H1 (cell line): Measurements from ENCODE around the gene KRT6C.
"Not testable (repeated sequence)": the region's sequence is repeated elsewhere in the genome, so short reads cannot be mapped to it uniquely, and the experiment has no call there.

Experiments used
- BRCA1 ChIP-seq: IDR thresholded peaks from 2 replicates; pipeline ENCODE4 v1.6.1; 2012; ENCODE audit warnings: low read depth, low read length, improper control_type of control experiment
- CBX5 ChIP-seq: fragments of 300-800, 300-1000 bp; sonication (generic); IDR thresholded peaks from 2 replicates; pipeline ENCODE4 v1.7.1; 2016; ENCODE audit warnings: antibody characterized with exemption, low read length, low read depth
- CREB1 ChIP-seq: IDR thresholded peaks from 2 replicates; pipeline ENCODE4 v1.6.1; 2012; ENCODE audit warnings: inconsistent platforms
- CTCF ChIP-seq, 3 experiments: IDR thresholded peaks; 1 replicate in 2 of 3; 2 replicates in 1 of 3; pipeline versions ENCODE4 v1.5.1 to v1.6.1; 2011; ENCODE audit warnings: low read length in 3 of 3, mild to moderate bottlenecking in 3 of 3, inconsistent platforms in 2 of 3, low read depth in 1 of 3, moderate library complexity in 1 of 3; ENCODE audit not compliant: insufficient read depth in 1 of 3; ENCODE audit errors: control extremely low read depth in 1 of 3
- EP300 ChIP-seq, 2 experiments: IDR thresholded peaks; 1 replicate in 1 of 2; 2 replicates in 1 of 2; pipeline ENCODE4 v1.6.1; 2011 to 2012; ENCODE audit warnings: low read depth in 2 of 2, low read length in 2 of 2, mild to moderate bottlenecking in 2 of 2, borderline replicate concordance in 1 of 2, inconsistent platforms in 1 of 2, moderate library complexity in 1 of 2
- EZH2 ChIP-seq: fragments of 200-600 bp; sonication (generic); IDR thresholded peaks from 2 replicates; pipeline ENCODE4 v1.7.1; 2012; ENCODE audit warnings: low read depth, mild to moderate bottlenecking, moderate library complexity, low read length, inconsistent platforms; ENCODE audit not compliant: severe bottlenecking
- JUND ChIP-seq: IDR thresholded peaks from 2 replicates; pipeline ENCODE4 v1.6.1; 2011; ENCODE audit warnings: mild to moderate bottlenecking, improper control_type of control experiment, low read length
- POLR2A ChIP-seq, 2 experiments: IDR thresholded peaks; 1 replicate in 1 of 2; 2 replicates in 1 of 2; pipeline ENCODE4 v1.6.1; 2011; ENCODE audit warnings: low read depth in 2 of 2, low read length in 2 of 2, mild to moderate bottlenecking in 2 of 2; ENCODE audit errors: control extremely low read depth in 1 of 2
- POLR2AphosphoS5 ChIP-seq: IDR thresholded peaks from 2 replicates; pipeline ENCODE4 v1.6.1; 2011; ENCODE audit warnings: low read depth, low read length
- YY1 ChIP-seq: IDR thresholded peaks from 2 replicates; pipeline ENCODE4 v1.6.1; 2011; ENCODE audit warnings: low read depth, mild to moderate bottlenecking, low read length

- not testable (repeated sequence) for TF ChIP-seq CTCF (IDR thresholded peaks at IDR 0.05; ENCODE audit: control extremely low read depth in 1 of 3, insufficient read depth in 1 of 3, low read depth in 1 of 3, low read length in 3 of 3); POLR2AphosphoS5; POLR2A (IDR thresholded peaks at IDR 0.05; ENCODE audit: control extremely low read depth in 1 of 2, low read depth in 2 of 2, low read length in 2 of 2); EZH2; CREB1; CBX5; JUND; EP300 (IDR thresholded peaks at IDR 0.05; ENCODE audit: borderline replicate concordance in 1 of 2, low read depth in 2 of 2, low read length in 2 of 2); BRCA1; YY1
Measured at GRCh38 chr12:52500574-52500973, 27.0 kb upstream of the KRT6C start.
